HG03097 (cell line): Measurements from ENCODE around the gene TMEM87A.
A peak's percentile ranks its signal among the peaks of the same experiment; 100 is the strongest.
"Not testable (repeated sequence)": the region's sequence is repeated elsewhere in the genome, so short reads cannot be mapped to it uniquely, and the experiment has no call there.

Source experiments
- ATAC-seq: cut with Tn5 transposase; IDR thresholded peaks from one replicate; pipeline ENCODE4 v1.9.1; 2021; ENCODE audit not compliant: unreplicated experiment, low FRiP score

The TMEM87A gene

GRCh38 chr15:42273900-42274701, 868 bp upstream of the TMEM87A start:
- peak; percentile 22 for ATAC-seq

- ATAC-seq, result no peak
These were observed 2.2 kb downstream of the TMEM87A start for GRCh38 chr15:42270996-42271395.

DNA sequence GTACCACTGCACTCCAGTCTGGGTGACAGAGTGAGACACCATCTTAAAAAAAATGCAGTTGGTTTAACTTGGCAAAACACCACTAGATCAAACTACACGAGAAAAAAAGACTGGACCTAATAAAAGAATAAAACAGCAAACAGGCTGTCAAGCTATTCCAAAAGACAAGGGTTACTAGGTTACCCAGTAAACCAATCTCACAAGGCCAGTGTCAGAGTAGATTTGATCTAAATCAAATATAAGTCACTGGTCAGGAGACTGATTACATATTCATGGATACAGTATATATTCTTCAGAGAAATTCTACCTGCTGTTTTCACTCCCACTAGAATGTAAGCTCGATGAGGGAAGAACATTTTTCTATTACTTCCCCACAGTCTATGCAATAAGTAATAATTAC, 2.7 kb downstream of the TMEM87A start:
- ATAC-seq, result no peak

- no peak for ATAC-seq
These were observed 5.9 kb downstream of the TMEM87A start for GRCh38 chr15:42267286-42267685.

DNA sequence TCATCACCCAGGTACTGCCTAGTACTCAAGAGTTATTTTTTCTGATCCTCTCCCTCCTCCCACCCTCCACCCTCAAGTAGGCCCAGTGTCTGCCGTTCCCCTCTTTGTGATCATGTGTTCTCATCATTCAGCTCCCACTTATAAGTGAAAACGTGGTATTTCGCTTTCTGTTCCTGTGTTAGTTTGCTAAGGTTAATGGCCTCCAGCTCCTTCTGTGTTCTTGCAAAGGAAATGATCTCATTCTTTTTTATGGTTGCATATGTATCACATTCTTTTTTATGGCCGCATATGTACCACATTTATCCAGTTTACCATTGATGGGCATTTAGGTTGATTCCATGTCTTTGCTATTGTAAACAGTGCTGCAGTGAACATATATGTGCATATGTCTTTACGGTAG, 8.4 kb downstream of the TMEM87A start:
- ATAC-seq, result no peak

DNA sequence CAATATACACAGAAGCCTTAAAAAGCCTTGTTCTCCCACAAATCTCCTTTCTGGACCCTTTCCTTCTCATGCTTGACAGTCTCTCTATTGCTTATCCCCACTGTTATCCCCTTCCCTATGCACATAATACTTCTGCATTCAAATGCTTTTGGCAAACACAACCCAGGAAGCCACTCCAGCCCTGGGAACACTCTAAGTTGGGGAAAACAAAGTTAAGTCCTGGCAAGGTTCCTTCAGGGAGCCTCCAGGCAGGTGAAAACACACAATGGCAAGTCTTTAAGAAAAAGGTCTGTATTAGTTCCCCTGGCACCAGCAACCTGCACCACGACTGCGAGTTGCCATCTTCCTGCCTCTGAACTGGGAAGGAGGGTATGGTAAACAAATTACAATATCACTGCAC, 19.9 kb downstream of the TMEM87A start:
- ATAC-seq, result no peak

DNA sequence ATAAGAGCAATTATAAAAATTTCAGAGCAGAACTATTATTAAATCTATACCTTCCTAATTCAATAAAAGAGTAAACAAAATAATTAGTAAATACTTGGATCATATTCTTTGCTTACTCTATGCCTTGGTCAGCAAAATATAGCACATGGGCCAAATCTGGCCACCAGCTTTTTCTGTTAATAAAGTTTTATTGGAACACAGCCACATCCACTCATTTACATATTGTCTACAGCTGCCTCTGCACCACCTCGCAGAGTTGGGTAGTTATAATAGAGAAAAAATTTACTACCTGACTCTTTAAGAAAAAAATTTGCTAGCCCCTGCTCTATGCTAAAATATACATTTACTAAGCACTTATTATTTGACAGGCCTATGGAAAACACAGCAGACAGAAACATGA, 32.4 kb downstream of the TMEM87A start:
- ATAC-seq, result no peak

- no peak for ATAC-seq
These were observed 33.6 kb downstream of the TMEM87A start for GRCh38 chr15:42239528-42240182.

- no peak for ATAC-seq
These were observed 40.1 kb downstream of the TMEM87A start for GRCh38 chr15:42233107-42233506.

DNA sequence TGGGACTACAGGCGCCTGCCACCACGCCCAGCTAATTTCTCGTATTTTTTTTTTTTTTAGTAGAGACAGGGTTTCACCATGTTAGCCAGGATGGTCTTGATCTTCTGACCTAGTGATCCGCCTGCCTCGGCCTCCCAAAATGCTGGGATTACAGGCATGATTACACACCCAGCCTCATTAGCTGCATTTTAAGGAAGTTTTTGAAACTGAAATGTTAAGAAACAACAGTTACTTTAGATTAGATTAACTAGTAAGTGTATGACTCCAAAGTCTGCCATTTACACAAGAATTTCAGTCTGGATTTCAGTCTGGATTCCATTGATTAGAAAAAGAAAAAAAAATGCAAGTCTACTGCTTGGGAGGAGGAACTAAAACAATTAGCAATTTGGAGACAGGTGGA, 40.6 kb downstream of the TMEM87A start:
- ATAC-seq, result no peak

DNA sequence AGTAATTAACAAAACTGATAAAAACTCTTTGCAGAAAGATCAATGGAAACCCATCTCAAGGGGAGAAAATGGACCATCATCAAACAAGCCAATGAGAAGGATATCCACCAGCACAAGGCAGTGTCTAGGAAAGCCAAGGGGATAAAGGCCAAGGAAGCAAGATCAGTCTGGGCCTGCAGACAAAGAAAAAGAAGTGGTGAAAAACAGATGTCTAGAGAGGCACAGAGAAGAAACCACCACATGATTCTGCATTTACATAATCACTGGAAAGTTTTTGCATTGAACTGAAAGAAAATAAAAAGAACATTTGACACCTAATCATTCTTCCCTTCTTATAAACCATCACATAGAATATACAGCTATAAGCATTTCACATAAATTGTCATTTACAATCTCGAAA, 42.1 kb downstream of the TMEM87A start:
- ATAC-seq, result no peak

DNA sequence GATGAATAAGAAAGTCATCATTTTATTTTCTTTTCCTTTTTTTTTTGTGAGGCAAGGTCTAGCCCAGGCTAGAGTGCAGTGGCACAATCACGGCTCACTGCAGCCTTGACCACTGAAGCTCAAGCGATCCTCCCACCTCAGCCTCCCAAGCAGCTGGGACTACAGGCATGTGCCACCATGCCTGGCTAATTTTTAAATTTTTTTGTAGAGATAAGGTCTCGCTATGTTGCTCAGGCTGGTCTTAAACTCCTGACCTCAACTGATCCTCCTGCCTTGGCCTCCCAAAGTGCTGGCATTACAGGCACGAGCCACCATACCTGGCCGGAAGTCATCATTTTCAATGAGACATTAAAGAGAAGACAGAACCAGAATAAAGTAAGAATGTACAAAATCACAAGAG, 44.3 kb downstream of the TMEM87A start:
- ATAC-seq, result not testable (repeated sequence)

GRCh38 chr15:42228036-42228435, 45.2 kb downstream of the TMEM87A start:
- ATAC-seq, result no peak

DNA sequence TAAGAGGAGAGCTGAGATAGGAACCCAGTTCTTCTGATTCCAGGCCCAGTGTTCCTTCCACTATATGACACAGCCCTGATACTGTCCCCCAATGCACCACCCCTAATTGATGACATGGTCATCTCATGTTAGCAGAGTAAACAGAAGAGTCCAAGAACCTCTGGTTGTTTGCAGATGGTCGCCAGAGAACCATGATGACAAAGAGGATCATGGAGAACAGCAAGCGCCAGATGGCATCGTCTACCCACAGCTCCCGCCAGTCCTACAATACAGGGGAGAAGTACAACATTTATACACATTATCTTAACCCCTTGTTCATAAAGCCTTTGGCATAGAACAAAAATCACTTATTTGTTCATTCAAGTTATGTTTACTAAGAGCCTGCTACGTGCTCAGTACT, 46.6 kb downstream of the TMEM87A start:
- ATAC-seq, result no peak

DNA sequence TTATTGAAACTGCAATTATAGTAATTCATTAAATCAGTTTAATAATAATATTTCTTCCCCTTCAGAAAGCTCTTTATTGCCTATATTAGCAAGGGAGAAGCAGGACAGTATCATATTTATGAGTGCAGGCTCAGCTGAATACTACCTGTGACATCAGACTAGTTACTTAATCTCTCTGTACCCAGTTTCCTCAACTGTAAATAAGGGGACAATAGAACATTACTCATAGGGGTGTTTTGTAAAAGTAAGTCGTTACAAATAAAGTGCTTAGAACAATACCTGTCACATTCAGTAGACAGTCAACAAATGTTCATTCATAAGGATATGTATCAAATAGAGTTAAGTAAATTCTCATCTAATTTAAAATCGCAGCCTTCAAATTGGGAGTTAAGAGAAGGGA, 53.0 kb downstream of the TMEM87A start:
- ATAC-seq, result no peak

DNA sequence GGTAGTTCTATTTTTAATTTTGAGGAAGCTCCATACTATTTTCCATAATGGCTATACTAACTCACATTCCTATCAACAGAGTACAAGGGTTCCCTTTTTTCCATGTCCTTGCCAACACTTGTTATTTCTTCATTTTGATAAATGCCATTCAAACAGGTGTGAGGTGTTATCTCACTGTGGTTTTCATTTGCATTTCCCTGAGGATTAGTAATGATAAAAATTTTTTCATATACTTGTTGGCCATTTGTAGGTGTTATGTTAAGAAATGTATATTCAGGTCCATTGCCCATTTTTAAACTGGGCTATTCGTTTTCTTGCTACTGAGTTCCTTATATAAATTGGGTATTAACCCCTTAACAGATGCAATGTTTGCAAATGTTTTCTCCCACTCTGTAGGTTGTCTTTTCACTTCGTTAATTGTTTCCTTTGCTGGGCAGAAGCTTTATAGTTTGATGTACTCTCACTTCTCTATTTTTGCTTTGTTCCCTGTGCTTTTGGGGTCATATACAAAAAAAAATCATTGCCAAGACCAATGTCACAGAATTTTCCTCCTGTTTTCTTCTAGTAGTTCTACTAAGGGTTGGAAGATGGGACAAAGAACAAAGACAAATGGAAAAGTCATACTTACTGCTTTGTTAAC, 54.2 kb downstream of the TMEM87A start:
- no peak for ATAC-seq

DNA sequence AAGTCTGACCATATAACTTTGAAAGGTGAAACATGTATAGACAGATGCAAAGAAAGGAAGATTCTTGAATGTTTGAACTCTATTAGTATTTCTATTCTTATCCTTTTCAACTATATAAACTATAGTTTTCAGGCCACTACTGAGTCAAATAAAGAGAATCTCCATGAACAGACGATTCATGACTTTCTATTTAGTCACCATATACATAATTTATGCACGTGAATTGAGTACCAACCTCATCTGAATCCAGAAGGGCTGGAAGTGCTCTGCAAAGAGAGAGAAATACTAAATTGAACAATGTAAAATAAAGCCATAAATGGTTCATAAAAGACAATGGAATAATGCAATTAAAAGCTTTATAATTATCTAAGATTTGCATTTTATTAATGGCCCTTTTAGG, 55.7 kb downstream of the TMEM87A start:
- ATAC-seq, result no peak

DNA sequence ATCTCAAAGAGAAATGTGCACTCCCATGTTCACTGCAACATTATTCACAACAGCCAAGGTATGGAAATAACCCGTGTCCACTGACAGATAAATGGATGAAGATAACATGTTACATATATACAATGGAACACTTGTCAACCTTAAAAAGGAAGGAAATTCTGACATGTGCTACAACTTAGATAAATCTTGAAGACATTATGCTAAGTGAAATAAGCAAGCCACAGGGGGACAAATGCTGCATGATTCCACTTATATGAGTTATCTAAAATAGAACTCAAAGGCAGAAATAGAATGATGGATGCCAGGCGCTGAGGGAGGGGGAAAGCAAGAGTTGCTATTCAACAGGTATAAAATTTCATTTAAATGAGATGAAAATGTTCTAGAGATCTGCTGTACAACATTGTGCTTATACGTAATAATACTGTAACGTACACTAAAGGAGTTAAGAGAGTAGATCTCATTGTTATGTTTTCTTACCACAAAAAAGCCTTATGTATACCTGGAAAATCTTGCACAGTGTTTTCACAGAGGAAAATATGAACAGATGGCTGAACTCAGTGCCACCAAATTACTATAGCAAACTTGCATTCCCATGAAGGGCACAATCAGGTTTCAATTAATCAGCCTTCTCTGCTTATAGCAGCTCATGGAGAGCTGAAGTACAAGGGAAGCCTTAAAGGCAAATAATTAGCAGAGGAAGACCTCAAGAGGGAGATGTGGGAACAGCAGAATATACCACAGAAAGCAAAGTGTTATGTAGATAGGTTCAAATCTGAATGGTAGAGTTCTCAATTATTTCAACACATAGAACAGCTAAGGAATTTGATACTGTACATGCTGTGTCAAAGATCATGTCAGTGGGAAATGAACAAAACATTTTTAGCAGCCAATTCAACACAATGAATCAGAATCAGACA, 57.1 kb downstream of the TMEM87A start:
- no peak for ATAC-seq

- ATAC-seq, result no peak
These were observed 58.6 kb downstream of the TMEM87A start for GRCh38 chr15:42214600-42214999.

GRCh38 chr15:42213511-42213910, 59.7 kb downstream of the TMEM87A start:
- no peak for ATAC-seq

GRCh38 chr15:42210696-42211095, 62.5 kb downstream of the TMEM87A start:
- ATAC-seq, result no peak
